ENCODE measurements around the gene GMPR2.

DNA sequence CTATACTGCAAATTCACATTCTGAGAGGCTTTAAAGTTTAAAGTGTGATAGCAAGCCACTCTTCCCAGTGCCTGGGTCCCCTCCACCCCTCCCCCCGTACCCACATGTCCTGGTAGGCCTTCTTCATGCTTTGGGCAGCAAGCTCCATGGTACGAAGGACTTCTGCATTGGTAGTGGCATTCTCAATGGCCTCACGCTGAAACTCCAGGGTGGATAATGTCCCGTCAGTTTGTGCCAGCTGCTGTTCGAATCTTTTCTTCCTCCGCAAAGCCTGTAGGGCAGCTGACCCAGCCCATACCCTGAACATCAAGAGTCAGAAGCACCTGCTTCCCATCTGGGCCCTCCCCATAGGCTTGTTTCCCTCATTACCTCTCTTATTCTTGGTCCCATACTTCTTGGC, 21.4 kb upstream of the GMPR2 start:
- TF ChIP-seq POLR2AphosphoS5 (IDR thresholded peaks at IDR 0.05; ENCODE audit: borderline replicate concordance, low read depth, low read length): no peak
- TF ChIP-seq EZH2 (IDR thresholded peaks at IDR 0.05): no peak
- no peak for TF ChIP-seq FOXP2 (optimal IDR thresholded peaks at IDR 0.05; ENCODE audit: control extremely low read depth, extremely low read length, insufficient read depth)
